Neural cell (in vitro differentiated cells): ENCODE data around the gene ROR1. TPM values are rescaled to one million over a fixed set of nuclear protein-coding genes. Genes with fewer than 3 reads are reported as not detected.

Experiments
- H2AFZ ChIP-seq: fragments of 200-600, 300-800 bp; sonication (generic), shearing (Covaris generic); 2 replicates; pipeline ENCODE4 v1.6.0; 2014; ENCODE audit warnings: low read depth, mild to moderate bottlenecking, antibody characterized with exemption, low read length, moderate library complexity
- H3F3A ChIP-seq: fragments of 200-600 bp; shearing (Covaris generic); 2 replicates; pipeline ENCODE4 v1.6.1; 2016; ENCODE audit warnings: mild to moderate bottlenecking, moderate library complexity, mixed read lengths, antibody characterized with exemption, low read length; ENCODE audit not compliant: insufficient read depth, poor library complexity, severe bottlenecking
- H3K27ac ChIP-seq: fragments of 200-600, 300-800 bp; sonication (generic), shearing (Covaris generic); 2 replicates; pipeline ENCODE4 v1.5.1; 2014; ENCODE audit warnings: mild to moderate bottlenecking, low read length, moderate library complexity
- H3K27me3 ChIP-seq: fragments of 300-800, 200-600 bp; sonication (generic), shearing (Covaris generic); 2 replicates; pipeline ENCODE4 v1.6.0; 2014; ENCODE audit warnings: mild to moderate bottlenecking, low read depth, low read length, moderate library complexity; ENCODE audit not compliant: insufficient read depth
- H3K36me3 ChIP-seq: fragments of 300-800, 200-600 bp; sonication (generic), shearing (Covaris generic); 2 replicates; pipeline ENCODE4 v1.5.1; 2014; ENCODE audit warnings: mild to moderate bottlenecking, antibody characterized with exemption, low read length, moderate library complexity; ENCODE audit not compliant: insufficient read depth
- H3K4me2 ChIP-seq: fragments of 300-800, 200-600 bp; sonication (generic), shearing (Covaris generic); 2 replicates; pipeline ENCODE4 v1.6.0; 2014; ENCODE audit warnings: mild to moderate bottlenecking, low read length
- H3K4me3 ChIP-seq: fragments of 300-800, 200-600 bp; sonication (generic), shearing (Covaris generic); 2 replicates; pipeline ENCODE4 v1.5.1; 2014; ENCODE audit warnings: mild to moderate bottlenecking, low read length, moderate library complexity
- H3K79me2 ChIP-seq: fragments of 200-600 bp; shearing (Covaris generic); replicated peaks from 2 replicates; pipeline ENCODE4 v1.6.0; 2014; ENCODE audit warnings: mild to moderate bottlenecking, low read length, moderate library complexity; ENCODE audit not compliant: insufficient read depth
- H3K9ac ChIP-seq: fragments of 300-800, 200-600 bp; sonication (generic), shearing (Covaris generic); 2 replicates; pipeline ENCODE4 v1.6.1; 2016; ENCODE audit warnings: mild to moderate bottlenecking, low read length, mixed read lengths
- H3K9me2 ChIP-seq: fragments of 200-600 bp; shearing (Covaris generic); 2 replicates; pipeline ENCODE4 v1.6.1; 2016; ENCODE audit warnings: mild to moderate bottlenecking, low read length, mixed read lengths; ENCODE audit not compliant: insufficient read depth
- H3K9me3 ChIP-seq: fragments of 200-600, 300-800 bp; sonication (generic), shearing (Covaris generic); 2 replicates; pipeline ENCODE4 v1.6.1; 2016; ENCODE audit warnings: mild to moderate bottlenecking, mixed run types, low read length, moderate library complexity, mixed read lengths
- H4K20me1 ChIP-seq: fragments of 200-600 bp; shearing (Covaris generic); 2 replicates; pipeline ENCODE4 v1.6.1; 2016; ENCODE audit warnings: mild to moderate bottlenecking, mixed run types; ENCODE audit not compliant: insufficient read depth
- CTCF ChIP-seq: fragments of 450-650 bp; IDR thresholded peaks from 2 replicates; pipeline ENCODE4 v1.5.1; 2014; ENCODE audit warnings: antibody characterized with exemption, mild to moderate bottlenecking, moderate library complexity; ENCODE audit not compliant: poor library complexity, severe bottlenecking
- EP300 ChIP-seq: fragments of 450-650 bp; conservative IDR thresholded peaks from 2 replicates; pipeline ENCODE4 v1.6.1; 2014; ENCODE audit warnings: antibody characterized with exemption, mild to moderate bottlenecking, moderate library complexity; ENCODE audit not compliant: poor library complexity, severe bottlenecking
- EZH2 ChIP-seq: fragments of 200-600, 300-800 bp; shearing (Covaris generic), sonication (generic); IDR thresholded peaks from 2 replicates; pipeline ENCODE4 v1.6.1; 2014; ENCODE audit warnings: antibody characterized with exemption, low read length, borderline replicate concordance, mild to moderate bottlenecking; ENCODE audit not compliant: insufficient read depth, poor library complexity, severe bottlenecking
- MXI1 ChIP-seq: fragments of 450-650 bp; conservative IDR thresholded peaks from 2 replicates; pipeline ENCODE4 v1.6.1; 2014; ENCODE audit warnings: antibody characterized with exemption, mild to moderate bottlenecking; ENCODE audit not compliant: poor library complexity, severe bottlenecking
- POLR2AphosphoS5 ChIP-seq: IDR thresholded peaks from 2 replicates; pipeline ENCODE4 v1.6.1; 2012
- RAD21 ChIP-seq: fragments of 450-650 bp; conservative IDR thresholded peaks from 2 replicates; pipeline ENCODE4 v1.6.1; 2014; ENCODE audit warnings: antibody characterized with exemption, mild to moderate bottlenecking, moderate library complexity
- REST ChIP-seq: IDR thresholded peaks from 2 replicates; pipeline ENCODE4 v1.6.1; 2012; ENCODE audit warnings: borderline replicate concordance
- SMC3 ChIP-seq: fragments of 450-650 bp; conservative IDR thresholded peaks from 2 replicates; pipeline ENCODE4 v1.6.1; 2014; ENCODE audit warnings: antibody characterized with exemption, mild to moderate bottlenecking, moderate library complexity; ENCODE audit not compliant: poor library complexity
- TAF1 ChIP-seq: IDR thresholded peaks from 2 replicates; pipeline ENCODE4 v1.6.1; 2012; ENCODE audit warnings: low read depth
- polyA plus RNA-seq: library from polyadenylated mRNA; depleted of rRNA; stranded (reverse); fragments of >200 nt; gene quantifications from 2 replicates; pipeline ENCODE4 v1.2.3, GENCODE V29; 2014

The ROR1 gene
- polyA plus RNA-seq, 1 donor from 2014 or later = 0.27 TPM

GRCh38 chr1:63843884-63844283, 70.1 kb downstream of the ROR1 start:
- H3K4me2 ChIP-seq = no peak overlapping the region
- H3F3A ChIP-seq = no peaks in the 10 kb centered on the region
- no peaks in the 10 kb centered on the region for H3K27me3 ChIP-seq
- no peak for TF ChIP-seq POLR2AphosphoS5
- TF ChIP-seq CTCF = no peak
- TF ChIP-seq TAF1 = no peak
- no peak for TF ChIP-seq EP300
- TF ChIP-seq REST = no peak
- no peak for TF ChIP-seq RAD21
- TF ChIP-seq MXI1 = no peak
- no peak for TF ChIP-seq SMC3
- no peak for TF ChIP-seq EZH2
- H2AFZ ChIP-seq = no peak overlapping the region
- no peak overlapping the region for H3K27ac ChIP-seq
- no peaks in the 10 kb centered on the region for H4K20me1 ChIP-seq
- H3K9me2 ChIP-seq = no peaks in the 10 kb centered on the region
- no peak overlapping the region for H3K9ac ChIP-seq
- H3K9me3 ChIP-seq = no peaks in the 10 kb centered on the region
- H3K79me2 ChIP-seq = no peaks in the 10 kb centered on the region
- no peaks in the 10 kb centered on the region for H3K36me3 ChIP-seq
- H3K4me3 ChIP-seq = no peak overlapping the region

- TF ChIP-seq CTCF = no peak
- TF ChIP-seq POLR2AphosphoS5 = no peak
- TF ChIP-seq MXI1 = no peak
- Histone ChIP-seq H4K20me1 (no peaks in the 10 kb centered on the region), H3K4me3 (no peak overlapping the region), H3K9me2 (no peaks in the 10 kb centered on the region), H3K9me3 (no peaks in the 10 kb centered on the region), H3K27me3 (no peaks in the 10 kb centered on the region), H3F3A (no peaks in the 10 kb centered on the region), H3K27ac (no peak overlapping the region), H3K4me2 (no peak overlapping the region), H3K36me3 (no peaks in the 10 kb centered on the region), H2AFZ (no peak overlapping the region), H3K9ac (no peak overlapping the region), H3K79me2 (no peaks in the 10 kb centered on the region)
Measured at GRCh38 chr1:63845346-63845745, 71.5 kb downstream of the ROR1 start.
